Umbilical cord (tissue), 2 donors: Measurements from ENCODE around the gene LDLRAD1. TPM values are rescaled to one million over a fixed set of nuclear protein-coding genes. Genes with fewer than 3 reads are reported as not detected.
"Not testable (repeated sequence)": the region's sequence is repeated elsewhere in the genome, so short reads cannot be mapped to it uniquely, and the experiment has no call there.

Source experiments
- DNase-seq: peaks from one replicate; pipeline ENCODE4 v3.0.0-alpha.2; 2015; ENCODE audit warnings: low spot score
- total RNA-seq: library from RNA; depleted of rRNA; stranded (reverse); fragments of >200 nt; gene quantifications from one replicate; pipeline ENCODE4 v1.2.3, GENCODE V29; 2014; ENCODE audit warnings: low replicate concordance; ENCODE audit not compliant: insufficient read depth

LDLRAD1 gene
- total RNA-seq, result 0.72 TPM

DNA sequence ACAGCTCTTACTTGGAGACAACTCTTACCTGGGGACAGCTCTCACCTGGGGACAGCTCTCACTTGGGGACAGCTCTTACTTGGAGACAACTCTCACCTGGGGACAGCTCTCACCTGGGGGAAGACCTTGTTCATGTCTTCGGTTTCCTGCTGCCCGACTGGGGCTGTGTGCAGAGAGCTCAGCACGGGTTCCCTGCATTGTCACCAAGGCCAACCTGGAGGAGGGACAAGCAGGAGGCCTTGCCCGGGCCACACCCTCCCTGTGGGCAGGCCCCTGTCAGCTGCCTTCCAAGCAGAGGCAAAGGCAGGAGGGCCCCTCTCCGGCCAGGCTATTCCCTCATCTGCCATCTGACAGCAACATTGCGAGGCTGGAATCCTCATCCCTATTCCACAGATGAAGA lies at the start of gene LDLRAD1:
Gene LDLRAD1 (minus strand): TSS at position 208 of the 400 bp plus-strand sequence. CDS start 74 bp downstream, at position 134.
- DNase-seq, result no peak

- no peak for DNase-seq
These were observed 46.3 kb upstream of the LDLRAD1 start for GRCh38 chr1:54064299-54064698.

GRCh38 chr1:54054438-54054749 lies 36.4 kb upstream of the LDLRAD1 start:
- no peak for DNase-seq

- no peak for DNase-seq
These were observed 35.9 kb upstream of the LDLRAD1 start for GRCh38 chr1:54053745-54054437.

- DNase-seq, result peak; percentile 100
These were observed 35.2 kb upstream of the LDLRAD1 start, which contains the start of the genes TCEANC2 and TMEM59 for GRCh38 chr1:54052934-54053744. Gene TCEANC2 (plus strand): TSS chr1:54053608. CDS start chr1:54054423, 815 bp downstream. Gene TMEM59 (minus strand): TSS chr1:54053204. CDS start chr1:54053188, 16 bp downstream.

DNA sequence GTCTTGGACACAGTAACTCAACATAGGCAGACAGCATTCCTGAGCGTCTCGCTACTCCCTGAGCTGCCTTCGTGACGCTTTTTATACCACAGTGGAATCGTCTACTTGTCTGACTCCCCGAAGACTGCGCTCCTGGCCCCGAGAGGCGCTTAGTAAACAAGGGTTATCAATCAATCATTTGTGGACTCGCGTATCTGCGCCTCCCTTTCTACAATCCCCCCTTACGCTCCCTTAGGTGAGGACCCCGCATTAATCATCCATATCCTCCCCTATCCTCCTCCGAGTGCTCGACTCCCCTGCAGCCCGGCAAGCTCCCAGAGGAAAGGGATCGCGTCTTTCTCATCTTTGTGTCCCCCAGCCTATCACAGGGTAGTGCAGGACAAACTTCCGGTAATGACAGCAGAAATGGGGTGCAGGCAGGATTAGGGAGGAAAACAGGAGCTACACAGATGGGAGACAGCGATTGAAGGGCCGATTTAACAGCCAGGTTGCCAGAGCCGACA lies 34.5 kb upstream of the LDLRAD1 start:
- peak; percentile 81 for DNase-seq

GRCh38 chr1:54051933-54052430 lies 34.0 kb upstream of the LDLRAD1 start:
- peak; percentile 36 for DNase-seq

GRCh38 chr1:54050435-54050834 lies 32.4 kb upstream of the LDLRAD1 start:
- not testable (repeated sequence) for DNase-seq

GRCh38 chr1:54047384-54048305 lies 29.7 kb upstream of the LDLRAD1 start:
- DNase-seq, result no peak

GRCh38 chr1:54046671-54047383 lies 28.8 kb upstream of the LDLRAD1 start:
- DNase-seq, result no peak

- DNase-seq, result no peak
These were observed 27.5 kb upstream of the LDLRAD1 start for GRCh38 chr1:54045496-54045895.

- DNase-seq, result no peak
These were observed 23.8 kb upstream of the LDLRAD1 start for GRCh38 chr1:54041806-54042205.

- DNase-seq, result no peak
These were observed 19.5 kb upstream of the LDLRAD1 start for GRCh38 chr1:54037476-54037875.

DNA sequence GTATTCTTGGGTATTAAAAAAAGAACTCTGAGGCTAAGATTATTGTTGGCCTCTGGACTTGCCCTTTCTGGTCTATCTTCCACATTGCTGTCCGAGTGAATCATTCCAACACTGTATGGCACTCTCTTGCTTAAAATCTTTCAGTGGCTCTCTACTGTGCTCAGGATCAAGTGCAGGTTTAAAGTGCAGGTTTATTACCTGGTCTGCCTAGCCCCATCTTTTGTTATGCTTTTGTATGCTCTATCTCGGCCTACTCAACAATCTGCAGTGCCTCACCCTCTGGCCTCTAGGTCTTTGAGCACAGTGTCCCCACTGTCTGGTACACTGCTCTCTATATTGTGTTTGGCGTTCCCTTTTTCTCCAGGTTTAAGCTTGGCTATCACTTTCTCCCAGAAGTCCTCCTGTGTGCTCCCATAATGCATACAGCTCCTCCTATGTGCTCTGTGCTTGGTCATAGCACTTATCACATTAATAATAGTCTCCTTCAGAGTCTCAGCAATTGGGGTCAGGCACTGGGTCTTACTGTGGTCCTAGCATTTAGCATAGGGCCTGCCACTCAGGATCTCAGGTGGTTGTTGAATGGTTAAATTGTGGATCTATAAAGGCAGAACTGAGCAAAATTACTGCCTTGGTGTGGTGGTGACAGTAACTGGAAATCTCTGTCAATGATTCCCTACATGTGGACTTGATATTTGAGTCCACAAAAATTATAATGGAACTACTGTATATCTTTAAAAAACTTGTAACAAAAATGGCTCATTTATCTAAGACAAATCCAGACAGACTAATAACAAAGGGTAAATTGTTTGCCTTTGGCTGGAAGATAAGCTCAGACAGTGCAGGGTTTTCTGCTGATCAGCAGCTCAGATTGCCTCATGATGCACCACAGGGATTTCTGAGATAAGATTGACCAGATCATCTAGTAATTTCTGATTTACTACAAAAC lies 10.6 kb upstream of the LDLRAD1 start:
- no peak for DNase-seq

GRCh38 chr1:54027848-54028247 lies 9.9 kb upstream of the LDLRAD1 start:
- DNase-seq, result no peak

GRCh38 chr1:54024811-54025210 lies 6.8 kb upstream of the LDLRAD1 start:
- DNase-seq, result not testable (repeated sequence)

DNA sequence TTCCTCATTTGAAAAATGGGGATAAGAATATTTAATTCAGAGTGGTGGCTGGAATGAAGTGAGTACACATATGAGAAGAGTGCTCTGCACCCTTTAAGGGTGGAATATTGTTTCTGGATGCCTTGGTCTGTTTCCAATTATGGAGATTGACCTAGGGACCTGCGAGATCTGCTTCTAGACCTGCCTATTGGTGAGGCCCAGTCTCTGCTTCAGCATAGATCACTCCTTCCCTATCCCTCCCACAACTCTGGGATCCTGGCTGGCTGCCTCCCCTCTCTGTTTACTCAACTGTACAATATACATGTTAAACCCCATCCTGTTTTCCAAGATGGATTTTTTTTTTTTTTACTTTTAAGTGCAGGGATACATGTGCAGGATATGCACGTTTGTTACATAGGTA lies 6.4 kb upstream of the LDLRAD1 start:
- DNase-seq, result no peak

GRCh38 chr1:54019562-54020176 lies 1.7 kb upstream of the LDLRAD1 start:
- DNase-seq, result not testable (repeated sequence)

GRCh38 chr1:54018635-54019034 lies 649 bp upstream of the LDLRAD1 start:
- no peak for DNase-seq
